Right lobe of liver (tissue), 6 donors: ENCODE data around the gene SLC15A3. TPM values are rescaled to one million over a fixed set of nuclear protein-coding genes. Genes with fewer than 3 reads are reported as not detected.

Experiments
- ATAC-seq, 4 donors: fragments of 200-7000 bp; cut with Tn5 transposase; one replicate each; pipeline ENCODE4 v1.9.1; 2020; ENCODE audit warnings: mild to moderate bottlenecking in 4 of 4, moderate library complexity in 4 of 4
- DNase-seq, 3 donors: peaks; one replicate each; pipeline ENCODE4 v3.0.0-alpha.2; 2020
- H3K27ac ChIP-seq, 3 donors: fragments of 200-600 bp; one replicate each; pipeline ENCODE4 v1.8.0; 2022
- H3K27me3 ChIP-seq, 2 donors: fragments of 200-600 bp; one replicate each; pipeline ENCODE4 v1.8.0; 2022
- H3K36me3 ChIP-seq, 4 donors: fragments of 200-600 bp; sonication (generic) in 1 of 4; one replicate each; pipeline versions ENCODE4 v1.5.1 to v1.8.0; 2017 to 2022; ENCODE audit warnings: control low read depth in 1 of 4
- H3K4me1 ChIP-seq, 4 donors: fragments of 200-600 bp; sonication (generic) in 1 of 4; one replicate each; pipeline versions ENCODE4 v1.5.1 to v1.8.0; 2017 to 2022; ENCODE audit warnings: control low read depth in 1 of 4
- H3K4me3 ChIP-seq, 3 donors: fragments of 200-600 bp; one replicate each; pipeline ENCODE4 v1.8.0; 2022
- H3K9me3 ChIP-seq, 4 donors: fragments of 200-600 bp; sonication (generic) in 1 of 4; one replicate each; pipeline versions ENCODE4 v1.5.1 to v1.8.0; 2017 to 2022; ENCODE audit warnings: control low read depth in 1 of 4
- POLR2A ChIP-seq: fragments of 450-650 bp; IDR thresholded peaks from one replicate; pipeline ENCODE4 v1.6.1; 2017; ENCODE audit warnings: antibody characterized with exemption, mild to moderate bottlenecking
- WGBS: methylation state at CpG from one replicate; pipeline ENCODE4 v1.1.6; 2018; ENCODE audit warnings: low coverage, low lambda C conversion rate; ENCODE audit not compliant: insufficient coverage; ENCODE audit errors: missing lambda C conversion rate; 5-methylcytosine and 5-hydroxymethylcytosine counted together
- intact Hi-C, 2 donors: fragments of 100-400 bp; cut with DNase I; formaldehyde crosslinking; loops; one replicate each; pipeline versions ENCODE4 v1.11.2 to v1.14.1; 2022
- total RNA-seq, 6 experiments: library from RNA; depleted of rRNA in 2 of 6; stranded (reverse); fragments of >200 nt in 2 of 6; fragmentation: NEBNext Ultra II Directional in 3 of 6; extraction: Animal tissue kit (Norgen Biotek cat#: 25700) in 3 of 6; gene quantifications; one replicate each; pipeline versions ENCODE4 v1.1.0 to v1.2.4, GENCODE V29; 2016 to 2023
- TF ChIP-seq, protein P1 (sequence below), 4 donors: fragments of 200-600 bp in 3 of 4; fragments of 450-650 bp in 1 of 4; IDR thresholded peaks; one replicate each; pipeline versions ENCODE4 v1.5.1 to v1.8.0; 2016 to 2022; ENCODE audit warnings: antibody characterized with exemption in 4 of 4, mild to moderate bottlenecking in 2 of 4
- donor health status: DM: no; HTN: yes; CAD: no.
- donor health status: DM: no; HTN: no; CAD: no.
- donor health status: DM: no; HTN: no; CAD: no.
- donor health status: DM: no; HTN: yes; CAD: no.
- donor health status: DM: no; HTN: yes; CAD: no.

The SLC15A3 gene
- total RNA-seq, 6 experiments from 2014 or later, result 7.2 to 22.2 (median 9.2) TPM

GRCh38 chr11:60899977-60900376 lies 52.0 kb downstream of the SLC15A3 start:
- peak in 3 of 4 donors; percentile 22 to 74 (median 44) for ATAC-seq
- H3K36me3 ChIP-seq, result peaks cover 9 to 86% (median 44%) of the 10 kb centered on the region in 4 donors

DNA sequence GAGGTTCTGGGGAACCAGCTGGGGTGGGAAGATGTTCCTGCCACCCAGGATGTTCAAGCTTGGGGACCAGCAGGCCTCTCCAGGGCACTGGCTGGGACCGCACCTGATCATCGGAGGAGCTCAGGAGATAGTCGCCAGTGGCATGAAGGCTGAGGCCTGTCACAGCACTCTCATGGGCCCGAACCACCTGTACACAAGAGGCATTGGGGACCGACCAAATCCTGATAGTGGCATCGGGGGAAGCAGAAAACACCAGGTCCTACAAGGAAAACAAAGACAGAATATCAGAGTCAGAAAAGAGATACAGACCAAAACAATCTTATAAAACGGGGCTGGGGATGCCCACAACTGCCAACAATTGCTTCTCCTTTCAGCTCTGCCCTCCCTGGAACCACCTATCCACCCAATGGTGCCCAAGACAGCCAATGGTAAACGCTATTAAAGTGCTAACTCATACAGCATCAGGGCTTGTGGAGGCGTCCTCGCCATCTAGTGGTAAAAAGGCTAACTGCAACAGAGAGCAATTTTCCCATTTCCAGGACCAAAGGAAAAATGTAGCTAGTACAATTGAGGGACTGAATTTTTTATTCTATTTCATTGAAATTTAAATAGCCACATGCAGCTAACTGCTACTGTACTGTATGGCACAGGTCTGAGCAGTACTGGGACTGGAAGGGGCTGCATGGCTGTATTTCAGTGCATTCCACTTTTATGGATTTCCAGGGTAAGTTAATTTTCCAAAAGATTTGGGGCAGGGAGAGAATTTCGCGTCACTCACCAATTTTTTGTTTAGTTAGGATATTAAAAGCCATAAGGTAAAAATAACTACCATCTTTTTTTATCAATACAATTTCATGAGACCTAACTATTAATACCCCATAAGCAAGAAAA lies 52.7 kb downstream of the SLC15A3 start:
- no peaks in the 10 kb centered on the region for H3K9me3 ChIP-seq
- intact Hi-C loops, result no loop called here
- peaks cover 9 to 93% (median 48%) of the 10 kb centered on the region in 4 donors for H3K36me3 ChIP-seq

More at GRCh38 chr11:60899977-60900376, 52.0 kb downstream of the SLC15A3 start:
- H3K9me3 ChIP-seq, result no peaks in the 10 kb centered on the region
- no peak for DNase-seq
- no peak overlapping the region for H3K4me3 ChIP-seq
- peak overlapping the region in 1 of 3 donors; percentile 1 for H3K27ac ChIP-seq
- TF ChIP-seq, protein P1, sequence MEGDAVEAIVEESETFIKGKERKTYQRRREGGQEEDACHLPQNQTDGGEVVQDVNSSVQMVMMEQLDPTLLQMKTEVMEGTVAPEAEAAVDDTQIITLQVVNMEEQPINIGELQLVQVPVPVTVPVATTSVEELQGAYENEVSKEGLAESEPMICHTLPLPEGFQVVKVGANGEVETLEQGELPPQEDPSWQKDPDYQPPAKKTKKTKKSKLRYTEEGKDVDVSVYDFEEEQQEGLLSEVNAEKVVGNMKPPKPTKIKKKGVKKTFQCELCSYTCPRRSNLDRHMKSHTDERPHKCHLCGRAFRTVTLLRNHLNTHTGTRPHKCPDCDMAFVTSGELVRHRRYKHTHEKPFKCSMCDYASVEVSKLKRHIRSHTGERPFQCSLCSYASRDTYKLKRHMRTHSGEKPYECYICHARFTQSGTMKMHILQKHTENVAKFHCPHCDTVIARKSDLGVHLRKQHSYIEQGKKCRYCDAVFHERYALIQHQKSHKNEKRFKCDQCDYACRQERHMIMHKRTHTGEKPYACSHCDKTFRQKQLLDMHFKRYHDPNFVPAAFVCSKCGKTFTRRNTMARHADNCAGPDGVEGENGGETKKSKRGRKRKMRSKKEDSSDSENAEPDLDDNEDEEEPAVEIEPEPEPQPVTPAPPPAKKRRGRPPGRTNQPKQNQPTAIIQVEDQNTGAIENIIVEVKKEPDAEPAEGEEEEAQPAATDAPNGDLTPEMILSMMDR (IDR thresholded peaks at IDR 0.05), result no peak
- TF ChIP-seq POLR2A, result no peak
- WGBS, result 41% methylated on average over 4 of the region's 4 CpGs
- intact Hi-C loops, result loop anchor here in 1 of 2 donors (5.0 kb wide), 1 partner anchor 53 kb away; no protein-coding TSS in a partner anchor
- H3K4me1 ChIP-seq, result peaks cover 0 to 10% (median 4%) of the 10 kb centered on the region in 4 donors
- no peaks in the 10 kb centered on the region for H3K27me3 ChIP-seq

GRCh38 chr11:60897496-60897895 lies 54.5 kb downstream of the SLC15A3 start:
- no peak for ATAC-seq
- H3K27ac ChIP-seq, result no peak overlapping the region
- H3K4me3 ChIP-seq, result no peak overlapping the region
- intact Hi-C loops, result no loop called here
- H3K27me3 ChIP-seq, result no peaks in the 10 kb centered on the region
- no peaks in the 10 kb centered on the region for H3K9me3 ChIP-seq
- 92% methylated on average over 3 of the region's 4 CpGs for WGBS
- TF ChIP-seq POLR2A, result no peak
- TF ChIP-seq, protein P1 (IDR thresholded peaks at IDR 0.05), result no peak
- no peak for DNase-seq
- H3K4me1 ChIP-seq, result peaks cover 0 to 6% (median 0%) of the 10 kb centered on the region in 4 donors
- H3K36me3 ChIP-seq, result peaks cover 9 to 93% (median 47%) of the 10 kb centered on the region in 4 donors

More for the DNA sequence above, 52.7 kb downstream of the SLC15A3 start:
- Histone ChIP-seq H3K27ac (peak overlapping the region in 1 of 3 donors; percentile 1), H3K4me3 (no peak overlapping the region), H3K4me1 (peaks cover 0 to 6% (median 0%) of the 10 kb centered on the region in 4 donors), H3K27me3 (no peaks in the 10 kb centered on the region)
- 44% methylated on average over 11 of the region's 12 CpGs for WGBS
- peak; percentile 75 to 89 (median 82) for ATAC-seq
- DNase-seq, result no peak
- TF ChIP-seq POLR2A, result no peak
- TF ChIP-seq, protein P1 (IDR thresholded peaks at IDR 0.05), result peak; percentile 88 to 95 (median 92)

DNA sequence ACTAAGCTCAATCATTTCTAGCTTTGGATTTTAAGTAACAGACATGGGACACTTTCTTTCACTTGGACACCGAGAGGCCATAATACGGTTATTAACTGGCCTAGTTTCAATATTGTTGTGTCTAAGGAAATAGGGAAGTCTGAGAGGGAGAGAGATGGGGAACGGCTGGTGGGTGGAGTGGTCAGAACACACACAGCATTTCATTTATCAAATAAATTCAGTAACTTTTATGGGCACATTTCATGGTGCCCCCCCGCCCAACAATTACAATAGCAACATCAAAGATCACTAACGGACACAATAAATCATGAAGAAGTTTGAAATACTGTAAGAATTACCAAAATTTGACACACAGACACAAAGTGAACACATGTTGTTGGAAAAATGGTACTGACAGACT lies 56.3 kb downstream of the SLC15A3 start:
- no peak for ATAC-seq

More for the DNA sequence above, 56.3 kb downstream of the SLC15A3 start:
- no peak for TF ChIP-seq POLR2A
- TF ChIP-seq, protein P1 (IDR thresholded peaks at IDR 0.05), result no peak
- Histone ChIP-seq H3K27ac (no peak overlapping the region), H3K9me3 (no peaks in the 10 kb centered on the region), H3K4me1 (peaks cover 0 to 6% (median 0%) of the 10 kb centered on the region in 4 donors), H3K4me3 (no peak overlapping the region), H3K36me3 (peaks cover 9 to 77% (median 39%) of the 10 kb centered on the region in 4 donors), H3K27me3 (no peaks in the 10 kb centered on the region)
- intact Hi-C loops, result no loop called here
- DNase-seq, result no peak
- 88% methylated on average over 5 of the region's 5 CpGs for WGBS
